NCI-H2171 (cell line): ENCODE results near the gene GTPBP4.
"Not testable (repeated sequence)": the region's sequence is repeated elsewhere in the genome, so short reads cannot be mapped to it uniquely, and the experiment has no call there.

Source experiments
- DNase-seq: peaks from one replicate; lab custom pipeline; 2025; lab: John Stamatoyannopoulos, UW

GTPBP4 gene

GRCh38 chr10:1025683-1026082, 37.4 kb downstream of the GTPBP4 start, which contains the start of gene IDI2:
Gene IDI2, minus strand, starts transcription at chr10:1025859. Its CDS starts 1,136 bp downstream, at chr10:1024723.
- DNase-seq = no peak

- DNase-seq = no peak
Observed at GRCh38 chr10:1026578-1026977, 38.3 kb downstream of the GTPBP4 start.

GRCh38 chr10:1029838-1030237, 41.6 kb downstream of the GTPBP4 start:
- DNase-seq = no peak

GRCh38 chr10:1033601-1034000, 45.4 kb downstream of the GTPBP4 start:
- no peak for DNase-seq

- DNase-seq = no peak
Observed at GRCh38 chr10:1034758-1035157, 46.5 kb downstream of the GTPBP4 start.

- DNase-seq = no peak
Observed at GRCh38 chr10:1035201-1035600, 47.0 kb downstream of the GTPBP4 start.

- DNase-seq = no peak
Observed at GRCh38 chr10:1036341-1036791, 48.1 kb downstream of the GTPBP4 start.

- DNase-seq = no peak
Observed at GRCh38 chr10:1037098-1037497, 48.9 kb downstream of the GTPBP4 start.

GRCh38 chr10:1038769-1039168, 50.5 kb downstream of the GTPBP4 start:
- DNase-seq = not testable (repeated sequence)

GRCh38 chr10:1040133-1040532, 51.9 kb downstream of the GTPBP4 start:
- no peak for DNase-seq

GRCh38 chr10:1041514-1041913, 53.3 kb downstream of the GTPBP4 start:
- no peak for DNase-seq

GRCh38 chr10:1043532-1043995, 55.3 kb downstream of the GTPBP4 start:
- no peak for DNase-seq

- DNase-seq = no peak
Observed at GRCh38 chr10:1044146-1044545, 55.9 kb downstream of the GTPBP4 start.

- DNase-seq = no peak
Observed at GRCh38 chr10:1044964-1045363, 56.7 kb downstream of the GTPBP4 start.

GRCh38 chr10:1045415-1045814, 57.2 kb downstream of the GTPBP4 start:
- DNase-seq = no peak

GRCh38 chr10:1047937-1048336, 59.7 kb downstream of the GTPBP4 start:
- no peak for DNase-seq

- no peak for DNase-seq
Observed at GRCh38 chr10:1048349-1048731, 60.1 kb downstream of the GTPBP4 start.

GRCh38 chr10:1048732-1049424, 60.6 kb downstream of the GTPBP4 start, which contains the start of gene IDI1:
Gene IDI1, minus strand, starts transcription at chr10:1049119. Its CDS starts 116 bp downstream, at chr10:1049003.
- peak; percentile 95 for DNase-seq

- no peak for DNase-seq
Observed at GRCh38 chr10:1049425-1049958, 61.3 kb downstream of the GTPBP4 start.

- DNase-seq = no peak
Observed at GRCh38 chr10:1050145-1050544, 61.9 kb downstream of the GTPBP4 start.

GRCh38 chr10:1050554-1050953, 62.3 kb downstream of the GTPBP4 start:
- no peak for DNase-seq

- no peak for DNase-seq
Observed at GRCh38 chr10:1054684-1055083, 66.5 kb downstream of the GTPBP4 start.

GRCh38 chr10:1056326-1057105, 68.3 kb downstream of the GTPBP4 start, which contains the start of gene WDR37:
Gene WDR37, plus strand, starts transcription at chr10:1056385. Its CDS starts 15,771 bp downstream, at chr10:1072156.
- DNase-seq = peak; percentile 54
